Smooth muscle cell of the brain vasculature (primary cell): ENCODE results near the gene CIBAR2.

Source experiments
- DNase-seq: peaks from one replicate; pipeline ENCODE4 v3.0.0-alpha.2; 2012; ENCODE audit warnings: low read depth, low spot score

Gene CIBAR2

DNA sequence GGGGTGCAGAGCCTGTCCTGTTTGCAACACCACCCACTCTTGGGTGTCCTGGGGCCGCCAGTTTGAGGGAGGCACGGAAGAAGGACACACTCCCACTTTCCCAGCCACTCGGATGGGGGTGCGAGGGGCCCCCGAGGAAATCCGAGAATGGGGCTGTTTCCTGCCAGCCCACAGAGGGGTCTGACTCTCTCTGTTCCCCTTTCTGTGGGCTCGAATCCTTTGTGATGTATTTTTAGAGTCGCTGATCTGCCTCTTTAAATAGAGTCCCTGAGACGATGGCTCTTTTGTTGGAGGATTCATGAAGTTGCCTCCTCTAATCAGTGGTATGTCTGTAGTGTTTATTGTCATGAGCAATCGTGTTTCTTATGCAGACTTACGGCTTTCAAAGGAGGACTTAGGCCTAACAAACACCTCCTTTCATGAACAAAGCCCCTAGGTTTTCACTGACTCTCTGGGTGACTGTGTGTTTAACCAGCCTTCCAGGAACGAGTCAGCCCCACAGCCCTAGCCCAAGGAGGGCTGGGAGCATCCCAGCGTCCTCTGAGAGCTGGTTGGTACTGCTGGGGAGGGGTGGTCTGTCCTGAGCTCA is 29.1 kb downstream of the CIBAR2 start:
- no peak for DNase-seq

GRCh38 chr16:85082173-85083050 is 29.9 kb downstream of the CIBAR2 start:
- no peak for DNase-seq

DNA sequence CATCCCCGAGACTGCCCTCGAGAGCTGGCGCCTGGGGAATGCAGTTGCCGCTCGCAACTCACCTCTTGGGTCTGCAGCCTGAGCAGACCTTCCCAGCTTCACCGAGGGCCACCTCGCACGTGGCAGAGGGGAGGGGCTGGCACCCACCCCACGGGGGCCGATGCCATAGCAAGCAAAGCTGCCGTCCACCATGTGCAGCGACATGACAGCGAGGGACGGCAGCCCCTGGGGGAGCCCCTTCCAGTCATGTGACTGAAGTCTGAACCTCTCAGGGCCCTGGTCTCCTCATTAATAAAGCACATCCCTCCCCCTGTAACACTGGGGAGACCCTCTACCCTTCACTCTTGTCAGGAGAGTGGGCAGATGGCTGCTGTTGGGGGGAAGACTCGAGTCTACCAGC is 30.5 kb downstream of the CIBAR2 start:
- DNase-seq = no peak

- DNase-seq = no peak
These were observed 31.2 kb downstream of the CIBAR2 start for GRCh38 chr16:85081038-85081437.

DNA sequence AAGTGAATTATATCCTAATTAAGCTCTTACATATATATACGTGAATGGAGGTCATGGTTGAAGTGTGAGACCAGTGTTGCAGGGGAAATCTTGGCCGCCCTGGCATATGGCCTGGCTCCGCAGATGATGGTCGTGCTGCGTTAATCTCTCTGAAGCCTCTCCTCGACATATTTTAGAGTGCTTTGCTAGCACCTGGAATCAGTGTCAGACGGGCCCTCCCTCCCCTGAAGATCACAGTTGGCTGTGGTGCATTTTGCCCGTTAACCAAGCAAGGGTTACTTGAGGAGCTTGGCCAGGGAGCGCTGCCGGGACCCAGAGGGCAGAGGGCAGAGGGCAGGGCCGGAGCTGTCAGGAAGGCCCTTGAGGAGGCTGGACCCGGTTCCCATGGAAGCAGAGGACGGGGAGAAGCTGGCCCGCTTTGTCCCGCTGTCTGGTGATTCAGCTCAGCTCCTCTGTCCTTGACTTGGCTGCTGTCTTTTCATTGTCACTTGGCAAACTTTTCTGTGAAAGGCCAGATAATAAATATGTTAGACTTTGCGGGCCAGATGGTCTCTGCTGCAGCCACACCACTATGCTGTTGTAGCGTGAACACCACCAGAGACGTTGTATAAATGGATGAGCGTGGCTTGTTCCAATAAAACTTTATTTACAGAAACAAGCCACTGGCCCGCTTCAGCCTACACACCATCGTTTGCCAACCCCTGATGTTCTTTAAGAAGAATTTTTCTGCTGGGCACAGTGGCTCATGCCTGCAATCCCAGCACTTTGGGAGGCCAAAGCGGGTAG is 32.3 kb downstream of the CIBAR2 start:
- no peak for DNase-seq

GRCh38 chr16:85078952-85079351 is 33.3 kb downstream of the CIBAR2 start:
- no peak for DNase-seq

- DNase-seq = no peak
These were observed 34.0 kb downstream of the CIBAR2 start for GRCh38 chr16:85078226-85078625.

DNA sequence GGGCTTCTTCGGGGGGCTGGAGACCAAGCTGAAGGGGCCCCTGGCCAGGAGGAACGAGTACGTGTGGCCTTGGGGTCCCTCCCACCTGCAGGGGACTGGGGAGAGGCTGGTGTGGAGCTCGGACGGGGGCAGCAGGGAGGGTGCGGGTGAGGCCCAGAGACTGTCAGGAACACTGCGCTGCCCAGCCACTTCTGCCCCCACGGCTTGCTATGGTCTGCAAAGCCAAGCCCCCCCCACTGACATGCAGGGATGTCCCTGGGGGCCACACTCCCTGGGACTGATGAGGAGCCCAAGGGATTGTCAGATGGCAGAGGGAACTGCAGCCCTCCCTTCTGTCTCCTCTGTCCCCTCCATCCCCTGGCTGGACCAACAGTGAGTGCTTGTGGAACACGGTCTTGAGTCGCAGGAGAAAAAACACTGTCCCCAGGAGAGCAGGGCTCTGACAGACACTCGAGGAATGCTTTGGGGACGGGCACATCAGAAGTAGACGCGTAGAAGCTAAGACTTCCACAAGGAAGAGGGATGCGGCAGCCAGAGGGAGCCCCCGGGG is 34.6 kb downstream of the CIBAR2 start:
- DNase-seq = no peak

DNA sequence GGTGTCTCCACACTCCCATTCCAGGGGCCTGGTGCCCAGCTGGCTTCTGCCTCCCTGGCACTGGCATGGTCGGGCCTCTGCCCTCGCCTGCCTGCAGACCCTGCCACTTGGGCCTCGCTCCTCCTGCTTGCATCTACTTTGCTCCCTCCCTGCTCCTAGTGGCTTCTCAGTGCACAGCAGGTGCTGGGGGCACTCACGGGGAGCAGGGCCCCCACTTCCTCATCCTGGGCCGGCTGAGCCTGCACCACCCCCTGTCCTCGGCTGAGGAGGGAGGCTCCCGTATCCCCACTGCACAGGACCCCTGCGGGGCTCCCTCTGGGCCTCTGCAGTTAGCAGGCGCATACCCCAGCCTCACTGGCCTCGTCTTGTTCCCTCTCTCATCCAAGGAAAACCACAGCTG is 35.2 kb downstream of the CIBAR2 start:
- no peak for DNase-seq

GRCh38 chr16:85075236-85075924 is 36.9 kb downstream of the CIBAR2 start:
- no peak for DNase-seq

GRCh38 chr16:85074225-85074914 is 37.9 kb downstream of the CIBAR2 start:
- DNase-seq = no peak

GRCh38 chr16:85072947-85073346 is 39.3 kb downstream of the CIBAR2 start:
- no peak for DNase-seq

DNA sequence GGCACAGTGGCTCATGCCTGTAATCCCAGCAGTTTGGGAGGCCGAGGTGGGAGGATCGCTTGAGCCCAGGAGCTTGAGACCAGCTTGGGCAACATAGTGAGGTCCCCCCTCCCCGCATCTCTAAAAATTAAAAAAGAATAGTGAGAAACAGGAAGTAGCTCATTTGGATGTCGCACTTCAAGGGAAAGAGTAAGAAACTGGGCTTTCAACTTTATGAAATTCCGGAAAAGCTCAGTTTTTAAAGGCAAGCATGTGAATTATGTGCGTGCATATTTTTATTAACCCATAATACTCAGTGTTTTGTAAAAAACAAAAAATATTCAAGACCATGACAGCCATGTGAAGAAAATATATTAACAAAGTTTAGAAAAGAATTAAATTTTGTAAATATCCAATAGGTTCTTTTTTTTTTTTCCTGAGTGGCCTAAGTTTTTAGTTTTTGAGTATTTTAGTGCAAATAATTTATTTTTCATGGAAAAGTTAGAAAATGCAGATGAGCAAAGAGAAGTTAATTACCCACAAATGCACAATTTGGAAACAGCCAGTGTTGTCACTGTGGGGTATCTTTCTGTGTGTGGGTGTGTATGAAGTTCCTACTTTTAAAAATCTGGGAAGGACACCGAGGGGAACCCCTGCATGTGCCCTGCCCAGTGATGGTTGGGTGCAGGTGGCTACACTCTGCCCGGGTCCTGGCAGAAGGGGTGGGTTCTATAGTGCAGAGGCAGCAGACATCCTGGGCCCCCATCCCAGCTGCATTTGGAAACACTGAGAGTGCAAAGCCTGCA is 40.0 kb downstream of the CIBAR2 start:
- no peak for DNase-seq

DNA sequence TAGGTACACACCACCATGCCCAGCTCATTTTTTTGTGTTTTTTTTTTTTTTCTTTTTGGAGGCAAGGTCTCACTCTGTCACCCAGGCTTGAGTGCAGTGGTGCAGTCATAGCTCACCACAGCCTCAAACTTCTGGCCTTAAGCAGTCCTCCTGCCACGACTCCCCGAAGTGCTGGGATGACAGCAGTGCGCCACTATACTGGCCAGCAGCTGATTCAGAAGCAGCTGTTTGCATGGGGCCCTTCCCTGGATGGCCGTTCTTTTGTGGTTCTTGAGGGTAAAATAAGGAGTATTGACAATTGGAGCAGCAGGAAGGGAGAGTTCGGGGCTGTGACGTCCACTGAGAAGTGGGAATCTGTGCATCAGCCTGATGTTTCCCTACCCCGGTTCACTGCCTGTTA is 43.1 kb downstream of the CIBAR2 start:
- no peak for DNase-seq

DNA sequence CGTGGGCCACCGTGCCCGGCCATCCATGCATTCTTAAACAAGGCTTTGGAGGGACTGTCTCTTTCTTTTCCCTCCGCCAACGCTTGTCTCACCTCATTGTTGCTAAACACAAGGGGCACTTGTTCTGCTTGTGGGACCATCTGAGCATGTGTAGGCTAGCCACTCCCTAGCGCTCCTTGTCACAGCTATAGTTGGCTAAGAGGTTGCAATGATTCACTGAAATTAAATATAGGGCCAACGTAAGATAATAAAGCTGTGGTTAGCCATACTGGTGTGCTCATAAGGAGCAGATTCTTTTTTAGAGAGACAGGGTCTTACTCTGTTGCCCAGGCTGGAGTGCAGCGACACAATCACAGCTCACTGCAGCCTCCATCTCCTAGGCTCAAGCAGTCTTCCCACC is 43.5 kb downstream of the CIBAR2 start:
- no peak for DNase-seq

DNA sequence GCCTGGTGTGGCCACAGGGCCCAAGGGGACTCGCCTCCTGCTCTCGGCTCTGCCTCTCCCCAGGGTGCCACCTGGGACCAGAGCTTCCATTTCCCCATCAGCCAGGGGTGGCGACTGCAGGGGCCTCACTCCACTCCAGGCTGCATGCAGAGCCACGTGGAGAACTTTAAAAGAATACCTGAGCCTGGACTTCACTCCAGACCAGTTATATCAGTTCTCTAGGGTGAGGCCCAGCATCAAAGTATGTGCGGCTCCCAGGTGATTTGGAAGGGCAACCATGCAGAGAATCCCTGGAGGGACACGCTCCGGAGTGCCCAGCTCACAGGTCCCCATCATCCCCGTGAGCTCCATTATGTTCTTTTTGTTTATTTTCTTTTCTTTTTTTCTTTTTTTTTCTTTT is 44.8 kb downstream of the CIBAR2 start:
- DNase-seq = no peak

DNA sequence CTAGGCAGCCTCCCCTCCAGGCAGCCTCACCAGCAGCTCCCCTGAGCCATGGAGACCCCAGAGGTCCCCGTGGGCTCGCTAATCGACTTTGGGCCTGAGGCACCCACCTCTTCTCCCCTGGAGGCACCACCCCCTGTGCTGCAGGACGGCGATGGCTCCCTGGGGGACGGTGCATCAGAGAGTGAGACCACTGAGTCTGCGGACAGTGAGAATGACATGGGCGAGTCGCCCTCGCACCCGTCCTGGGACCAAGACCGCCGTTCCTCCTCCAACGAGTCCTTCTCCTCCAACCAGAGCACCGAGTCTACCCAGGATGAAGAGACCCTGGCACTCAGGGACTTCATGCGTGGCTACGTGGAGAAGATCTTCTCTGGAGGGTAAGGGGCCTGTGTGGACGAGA is 45.2 kb downstream of the CIBAR2 start:
- DNase-seq = no peak

GRCh38 chr16:85066346-85066885 is 45.9 kb downstream of the CIBAR2 start:
- no peak for DNase-seq

GRCh38 chr16:85065099-85065498 is 47.2 kb downstream of the CIBAR2 start:
- no peak for DNase-seq

DNA sequence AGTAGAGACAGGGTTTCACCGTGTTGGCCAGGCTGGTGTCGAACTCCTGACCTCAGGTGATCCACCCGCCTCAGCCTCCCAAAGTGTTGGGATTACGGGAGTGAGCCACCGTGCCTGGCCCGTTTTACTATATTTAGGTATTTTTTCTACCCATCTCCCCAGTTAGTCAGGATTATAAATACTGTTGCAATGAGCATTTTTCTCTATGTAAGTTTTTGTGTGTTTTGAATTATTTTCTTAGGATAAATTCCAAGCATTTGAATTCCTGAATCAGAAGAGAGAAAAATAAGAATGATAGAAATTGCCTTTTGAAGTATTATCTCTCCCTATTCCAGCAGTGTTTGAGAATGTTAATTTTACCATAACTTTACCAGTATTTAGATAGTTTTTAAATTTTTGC is 48.1 kb downstream of the CIBAR2 start:
- no peak for DNase-seq
